NCI-H345 treated with DMSO at 0.1 percent for 48 hours (cell line): ENCODE results near the gene MED26.
A peak's percentile ranks its signal among the peaks of the same experiment; 100 is the strongest.

Experiments
- DNase-seq: peaks from one replicate; lab custom pipeline; 2025; ENCODE audit not compliant: unreplicated experiment; lab: John Stamatoyannopoulos, UW

MED26 gene

GRCh38 chr19:16590876-16591802 lies 36.9 kb downstream of the MED26 start:
- DNase-seq: no peak

- peak; percentile 61 for DNase-seq
Observed at GRCh38 chr19:16589917-16590316, 38.1 kb downstream of the MED26 start.

DNA sequence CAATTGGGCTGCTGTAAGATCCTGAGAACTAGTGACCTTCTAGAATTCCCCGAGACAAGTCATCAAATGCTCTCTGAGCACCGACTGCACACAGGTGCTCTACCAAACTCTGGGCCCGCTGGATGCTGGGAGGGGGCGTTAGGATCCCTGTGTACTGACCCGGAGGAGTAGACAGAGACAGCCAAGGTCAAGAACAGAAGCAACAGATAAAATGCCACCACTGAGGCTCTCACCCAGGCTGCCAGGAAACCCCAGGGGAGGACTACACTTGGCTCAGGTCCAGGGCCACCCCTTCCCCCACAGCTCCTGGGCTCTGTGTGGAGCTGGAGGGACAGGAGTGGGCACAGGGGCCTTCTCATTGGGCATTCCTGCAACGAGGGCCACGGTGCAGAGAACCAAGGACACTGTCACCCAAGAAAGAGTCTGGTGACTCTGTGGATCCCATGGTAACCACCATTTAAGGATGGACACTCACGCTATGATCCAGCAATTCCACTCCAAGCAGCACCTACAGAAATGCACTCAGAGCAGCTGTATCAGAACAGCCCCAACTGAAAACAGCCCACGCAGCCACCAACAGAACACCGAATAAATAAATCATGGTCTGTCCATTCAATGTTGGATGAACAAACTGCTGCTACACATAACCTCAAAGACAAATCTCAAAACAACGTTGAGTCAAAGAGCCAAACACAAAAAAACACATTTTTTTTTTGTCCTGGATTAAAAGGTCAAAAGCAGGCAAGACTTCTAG lies 39.0 kb downstream of the MED26 start:
- no peak for DNase-seq

DNA sequence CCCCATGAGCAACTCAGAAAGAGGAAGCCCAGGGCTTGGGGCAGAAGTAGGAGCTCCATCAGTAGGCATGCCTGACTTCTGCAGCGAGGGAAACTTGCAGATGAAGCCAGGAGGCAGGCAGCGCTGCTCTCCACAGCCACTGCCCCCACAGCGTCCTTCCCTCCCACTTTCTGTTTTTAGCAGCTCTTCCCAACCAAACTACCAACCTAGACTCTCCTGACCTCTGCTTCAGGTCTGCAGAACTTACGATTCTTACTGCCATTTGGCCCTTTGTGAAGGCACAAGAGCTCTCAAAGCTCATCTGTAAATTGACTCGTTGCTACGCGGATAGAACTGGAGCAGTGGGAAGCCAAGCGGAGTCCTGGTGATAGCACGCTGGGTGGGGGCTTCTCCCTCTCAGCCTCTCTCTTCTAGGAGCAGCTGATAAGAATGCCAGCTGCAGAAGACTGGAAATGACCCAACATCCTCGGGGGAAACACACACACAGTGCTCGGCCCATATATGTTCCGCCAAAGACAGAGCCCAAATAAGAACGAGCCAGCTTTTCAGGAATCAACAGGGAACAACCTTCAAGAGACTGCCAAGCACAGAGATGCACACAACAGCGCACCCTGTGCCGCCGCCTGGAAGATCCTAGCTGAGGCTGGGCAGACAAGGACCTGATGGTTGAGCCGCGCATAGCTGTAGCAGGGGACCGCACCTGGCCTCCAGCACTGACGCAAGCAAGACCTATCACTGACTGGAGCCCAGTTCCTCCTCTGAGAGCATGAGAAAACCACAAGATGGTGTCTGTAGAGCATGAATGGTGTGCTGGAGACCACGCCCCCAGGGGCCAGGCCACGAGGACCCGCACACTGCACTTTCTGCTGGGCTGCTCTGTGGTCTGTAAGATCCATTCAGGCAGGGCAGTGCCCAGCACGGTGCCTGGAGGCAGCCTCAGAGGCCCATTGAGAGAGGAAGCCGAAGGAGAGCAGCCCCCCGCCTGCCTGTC lies 39.9 kb downstream of the MED26 start:
- peak; percentile 26 for DNase-seq

DNA sequence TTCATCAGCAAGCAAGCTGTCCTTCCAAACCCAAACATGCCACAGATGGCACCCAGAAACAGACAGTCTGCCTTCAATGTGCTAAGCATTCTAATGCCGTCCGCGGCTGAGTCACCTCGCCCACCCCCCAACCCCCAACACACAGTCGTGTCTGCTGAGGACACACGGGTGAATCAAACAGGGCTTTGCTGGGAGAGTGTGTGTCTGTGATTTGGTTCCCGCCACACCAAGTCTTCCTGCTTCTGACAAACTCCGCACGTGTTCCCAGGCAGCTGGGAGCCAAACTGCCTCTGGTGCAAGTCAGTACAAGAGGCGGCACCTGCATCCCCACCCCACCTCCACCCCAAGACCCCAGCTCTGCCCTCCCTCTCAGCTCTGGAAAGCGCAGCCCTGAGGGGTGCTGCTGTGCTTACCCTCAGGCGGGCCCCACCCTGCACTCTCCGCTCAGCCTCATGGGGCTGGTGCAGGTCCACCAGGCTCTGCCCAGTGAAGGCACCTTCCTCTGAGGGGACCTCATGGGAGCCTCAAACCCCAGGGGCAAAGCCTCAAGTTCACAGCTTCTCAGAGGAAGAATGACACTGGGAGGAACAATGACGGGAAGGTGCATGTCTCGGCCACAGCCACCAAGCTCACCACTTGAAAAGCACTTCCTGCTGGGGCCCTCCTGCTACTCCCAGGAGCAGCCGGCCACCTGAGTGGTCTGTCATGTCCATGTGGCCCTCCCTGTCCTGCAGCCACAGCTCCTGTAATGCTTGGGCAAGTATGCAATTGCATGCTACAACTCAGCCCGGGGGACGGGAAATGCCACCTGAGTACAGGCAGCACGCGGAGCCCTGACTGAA lies 40.8 kb downstream of the MED26 start:
- DNase-seq: no peak

DNA sequence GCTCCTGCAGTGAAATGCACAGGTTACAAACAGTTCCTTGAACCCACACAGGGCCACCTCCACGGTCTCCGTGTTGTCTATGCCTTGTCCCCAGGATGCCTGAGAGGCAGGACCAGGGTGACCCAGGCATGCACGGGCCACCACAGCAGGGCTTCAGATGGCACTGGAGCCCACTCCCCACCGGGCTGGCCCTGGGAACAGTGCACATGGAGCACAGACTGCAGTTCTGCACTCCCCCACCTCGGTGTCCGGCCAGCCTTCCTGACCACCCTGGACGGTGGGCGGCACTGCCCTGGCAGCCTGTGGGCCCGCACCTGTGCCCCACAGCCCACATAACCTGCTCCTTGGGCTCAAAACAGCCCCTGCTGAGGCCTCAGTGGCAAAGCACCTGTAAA lies 41.5 kb downstream of the MED26 start:
- DNase-seq: no peak

DNA sequence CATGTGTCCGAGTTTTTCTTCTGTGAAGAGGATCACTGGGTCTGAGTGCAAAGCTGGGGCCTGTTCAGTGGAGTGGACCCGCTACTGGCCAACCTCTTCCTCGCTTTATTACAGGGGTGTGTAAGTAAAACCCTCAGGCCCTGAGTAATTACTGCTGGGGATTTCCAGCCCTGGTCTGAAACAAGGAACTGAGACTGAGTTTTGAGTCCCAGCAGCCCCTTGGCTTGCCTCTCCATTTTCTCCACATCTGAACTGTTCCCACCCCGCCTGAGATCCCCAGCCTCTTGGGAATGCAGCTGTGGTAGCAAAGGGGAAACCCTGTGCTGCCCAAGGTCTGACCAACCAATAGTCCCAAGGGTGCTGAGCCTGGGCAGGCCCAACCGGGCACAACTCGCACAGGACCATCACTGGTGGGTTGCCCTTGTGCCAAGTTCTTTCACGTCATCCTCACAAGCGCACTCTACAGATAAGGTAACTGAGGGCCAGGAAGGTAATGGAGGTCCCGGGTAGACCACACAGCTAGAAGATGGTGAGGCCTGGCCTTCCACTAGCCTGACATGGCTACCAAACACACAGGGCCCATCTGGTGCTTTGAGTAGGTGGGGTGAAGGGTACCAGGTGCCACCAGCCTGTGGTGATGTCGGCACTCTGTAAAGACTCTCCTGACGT lies 42.1 kb downstream of the MED26 start:
- no peak for DNase-seq

DNA sequence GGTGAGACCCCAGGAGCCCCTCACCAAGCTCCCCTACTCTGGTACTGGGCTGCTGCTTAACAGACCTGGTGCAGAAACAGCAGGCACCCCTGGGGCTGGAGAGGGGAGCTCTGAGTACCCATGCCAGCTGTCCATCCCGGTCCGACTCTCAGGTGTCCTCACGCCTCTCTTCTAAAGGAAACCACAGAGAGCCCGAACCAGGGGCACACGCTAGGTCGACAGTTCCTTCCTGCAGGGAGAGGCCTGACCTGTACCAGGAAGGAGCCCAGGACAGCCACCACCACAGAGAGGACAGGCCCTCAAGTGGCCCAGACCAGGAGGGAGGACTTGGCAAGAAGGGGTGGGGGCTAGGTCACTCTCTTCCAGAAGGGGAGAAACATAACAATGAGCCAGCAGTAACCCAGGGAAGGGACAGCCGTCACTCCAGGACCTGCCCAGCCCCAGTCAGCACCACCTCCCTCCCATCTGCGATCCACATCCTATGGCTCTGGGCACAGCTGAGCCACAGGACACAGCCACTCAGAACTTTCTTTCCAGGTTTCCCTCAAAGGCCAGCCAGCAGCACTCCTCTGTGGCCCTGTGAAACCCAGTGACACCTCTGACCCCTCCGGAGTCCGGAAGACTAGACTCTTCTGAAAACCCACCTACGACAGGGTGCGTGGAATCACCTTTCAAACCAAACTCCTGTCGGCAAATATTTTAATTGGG lies 42.8 kb downstream of the MED26 start:
- no peak for DNase-seq

DNA sequence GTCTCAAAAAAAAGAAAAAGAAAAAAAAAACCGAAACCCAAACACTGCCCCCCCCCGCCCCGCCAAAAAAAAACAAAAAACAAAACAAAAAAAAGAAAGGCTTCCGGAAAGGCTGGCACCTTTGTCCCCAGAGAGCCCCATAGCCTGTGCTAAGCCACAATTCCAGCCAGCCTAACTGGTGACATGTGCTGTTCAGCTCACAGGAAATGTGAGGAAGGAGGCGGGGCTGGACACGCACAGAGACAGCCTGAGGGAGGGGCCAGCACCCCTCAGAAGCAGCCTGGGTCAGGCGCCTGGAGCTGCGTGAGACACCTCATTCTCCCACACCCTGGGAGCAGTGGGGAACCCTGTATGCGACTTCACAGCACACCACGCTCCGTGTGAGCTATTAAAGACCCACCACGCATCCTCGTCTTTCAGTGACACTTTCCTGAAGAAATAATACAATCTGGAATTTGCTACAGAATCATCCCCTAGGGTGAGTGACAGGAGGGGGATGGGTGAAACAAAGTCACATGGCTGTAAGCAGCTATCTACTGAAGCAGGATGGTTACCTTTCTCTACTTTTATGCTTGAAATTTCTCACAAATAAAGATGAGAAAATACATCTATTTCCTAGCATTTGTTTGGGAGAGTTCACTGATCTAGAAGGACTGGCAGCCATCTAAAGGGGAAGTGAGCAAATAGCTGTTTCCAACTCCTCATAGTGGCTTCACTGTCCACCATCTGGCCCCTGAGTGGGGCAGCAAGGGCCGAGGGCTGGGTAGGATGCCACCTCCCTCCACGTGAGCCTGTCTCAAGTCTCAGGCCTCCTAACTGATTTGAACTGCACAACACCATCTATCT lies 43.5 kb downstream of the MED26 start:
- peak; percentile 1 for DNase-seq

- DNase-seq: no peak
Observed at GRCh38 chr19:16582486-16583261, 45.3 kb downstream of the MED26 start.

- DNase-seq: no peak
Observed at GRCh38 chr19:16581971-16582343, 46.0 kb downstream of the MED26 start.

GRCh38 chr19:16581145-16581970 lies 46.6 kb downstream of the MED26 start:
- no peak for DNase-seq

DNA sequence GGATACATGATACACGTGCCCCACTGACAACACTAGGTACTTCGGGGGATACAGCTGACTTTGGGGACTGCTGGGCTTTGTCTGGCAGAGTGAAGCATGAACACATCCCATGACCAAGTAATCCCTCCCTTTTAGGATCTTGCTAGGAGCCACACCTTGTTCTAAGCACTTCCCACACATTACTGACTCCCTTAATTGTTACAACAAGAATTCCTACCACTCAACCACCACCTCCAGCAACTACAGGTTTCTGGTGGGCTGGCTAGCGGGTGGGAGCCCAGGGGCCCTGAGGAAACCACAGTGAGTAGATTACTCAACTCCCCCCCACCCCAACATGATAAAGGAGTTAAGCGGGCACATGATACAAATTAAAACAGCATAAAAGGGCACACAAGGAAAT lies 48.6 kb downstream of the MED26 start:
- DNase-seq: no peak

GRCh38 chr19:16577531-16577985 lies 50.4 kb downstream of the MED26 start:
- DNase-seq: no peak

DNA sequence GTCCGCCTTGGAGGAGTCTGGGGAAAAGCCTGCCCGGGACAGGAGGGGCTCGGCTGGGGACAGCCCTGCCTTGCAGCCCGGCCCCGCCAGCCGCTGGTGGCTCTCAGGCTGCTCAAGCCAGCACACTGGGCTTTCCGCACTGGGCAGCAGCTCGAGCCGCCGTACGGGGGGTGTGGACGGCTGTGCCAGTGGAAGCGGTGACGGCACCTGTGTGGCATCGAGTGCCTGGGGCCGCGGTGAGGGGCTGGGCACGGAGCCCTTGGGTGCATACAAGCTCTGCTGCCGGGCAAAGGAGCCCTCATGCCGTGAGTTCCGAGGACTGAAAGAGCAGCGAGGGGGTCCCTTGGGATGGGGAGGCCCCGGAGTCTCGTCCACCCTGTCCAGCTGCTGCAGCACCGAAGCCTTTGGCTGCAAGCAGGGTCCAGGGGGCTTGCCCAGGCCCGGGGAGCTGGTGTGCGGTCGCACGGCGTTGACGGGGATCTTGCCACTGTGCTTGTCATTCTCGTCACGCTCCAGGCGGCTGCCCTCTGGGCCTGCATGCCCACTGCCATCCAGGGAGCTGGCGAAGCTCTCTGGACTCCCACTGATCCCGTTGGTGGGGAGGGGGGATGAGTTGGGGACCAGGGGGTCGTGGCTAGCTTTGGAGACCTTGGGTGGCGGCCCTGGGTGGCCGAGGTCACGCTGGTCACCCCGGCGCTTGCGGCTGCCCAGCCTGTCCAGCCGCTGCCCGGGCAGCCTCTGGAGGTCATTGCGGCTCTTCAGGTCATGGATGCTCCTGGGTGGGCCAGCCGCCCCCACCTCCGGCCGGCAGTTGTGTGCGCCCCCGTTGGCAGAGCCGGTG lies 51.1 kb downstream of the MED26 start:
- DNase-seq: no peak
